Measurements from ENCODE around the gene ARIH2.

- no peak for TF ChIP-seq POLR2A (IDR thresholded peaks at IDR 0.05; ENCODE audit: low read depth)
- TF ChIP-seq POLR2AphosphoS5 (IDR thresholded peaks at IDR 0.05): no peak
- no peak for TF ChIP-seq CTCF (IDR thresholded peaks at IDR 0.05)
- no peak for TF ChIP-seq EP300 (IDR thresholded peaks at IDR 0.05)
These were observed 60.8 kb downstream of the ARIH2 start for GRCh38 chr3:48979451-48979850.

Data from esophagus muscularis mucosa (tissue), 4 donors.